Naive thymus-derived CD4-positive, alpha-beta T cell (primary cell): ENCODE results near the gene BLOC1S6. TPM values are rescaled to one million over a fixed set of nuclear protein-coding genes. Genes with fewer than 3 reads are reported as not detected.
"Not testable (repeated sequence)": the region's sequence is repeated elsewhere in the genome, so short reads cannot be mapped to it uniquely, and the experiment has no call there.

ENCODE experiments used
- ATAC-seq: fragments of 150-1000 bp; cut with Tn5 transposase; 2 replicates; pipeline ENCODE4 v1.10.0; 2021; ENCODE audit warnings: mild to moderate bottlenecking, moderate library complexity
- CTCF ChIA-PET: fragments of 350-600 bp; sonication (Branson Sonifier 250); formaldehyde crosslinking; loops from one replicate; lab custom pipeline; 2021; ENCODE audit warnings: antibody characterized with exemption; lab: Charles Lee
- POLR2A ChIA-PET: fragments of 350-600 bp; sonication (Branson Sonifier 250); formaldehyde crosslinking; loops from one replicate; lab custom pipeline; 2021; ENCODE audit warnings: antibody characterized with exemption, inconsistent platforms; lab: Charles Lee
- DNase-seq, 9 donors: peaks; one replicate each; pipeline versions ENCODE4 v3.0.0 to v3.0.0-alpha.2; 2020 to 2022; ENCODE audit warnings: mixed read lengths in 1 of 9
- H3K27ac ChIP-seq: one replicate; pipeline ENCODE4 v1.7.0; 2013; ENCODE audit warnings: mild to moderate bottlenecking, low read depth, low read length, moderate library complexity
- H3K27me3 ChIP-seq, 2 donors: one replicate each; pipeline ENCODE4 v1.7.0; 2013; ENCODE audit warnings: low read length in 2 of 2, mild to moderate bottlenecking in 2 of 2, moderate library complexity in 2 of 2; ENCODE audit not compliant: control insufficient read depth in 2 of 2, insufficient read depth in 2 of 2
- H3K36me3 ChIP-seq, 3 experiments: 1 replicate in 2 of 3; 2 replicates in 1 of 3; pipeline ENCODE4 v1.7.0; 2013; ENCODE audit warnings: low read length in 3 of 3, mild to moderate bottlenecking in 3 of 3, moderate library complexity in 1 of 3; ENCODE audit not compliant: insufficient read depth in 3 of 3, control insufficient read depth in 2 of 3
- H3K4me1 ChIP-seq, 2 donors: one replicate each; pipeline ENCODE4 v1.7.0; 2013; ENCODE audit warnings: low read length in 2 of 2, mild to moderate bottlenecking in 2 of 2, moderate library complexity in 1 of 2; ENCODE audit not compliant: control insufficient read depth in 2 of 2, insufficient read depth in 2 of 2
- H3K4me3 ChIP-seq: 2 replicates; pipeline ENCODE4 v1.7.0; 2013; ENCODE audit warnings: mild to moderate bottlenecking, low read length
- H3K9me3 ChIP-seq, 3 experiments: 1 replicate in 2 of 3; 2 replicates in 1 of 3; pipeline ENCODE4 v1.7.0; 2013; ENCODE audit warnings: low read length in 3 of 3; ENCODE audit not compliant: control insufficient read depth in 2 of 3
- H3K27ac Mint-ChIP-seq, 9 donors: one replicate each; pipeline ENCODE4 v1.8.0; 2020 to 2022; ENCODE audit warnings: mixed read lengths in 9 of 9, mild to moderate bottlenecking in 8 of 9, moderate library complexity in 5 of 9, inconsistent platforms in 2 of 9
- H3K27me3 Mint-ChIP-seq, 5 donors: one replicate each; pipeline ENCODE4 v1.8.0; 2021 to 2022; ENCODE audit warnings: mixed read lengths in 5 of 5, mild to moderate bottlenecking in 1 of 5
- H3K36me3 Mint-ChIP-seq, 5 donors: one replicate each; pipeline ENCODE4 v1.8.0; 2020 to 2022; ENCODE audit warnings: mixed read lengths in 5 of 5, mild to moderate bottlenecking in 3 of 5, inconsistent platforms in 1 of 5
- H3K4me1 Mint-ChIP-seq, 7 donors: one replicate each; pipeline ENCODE4 v1.8.0; 2020 to 2022; ENCODE audit warnings: mixed read lengths in 7 of 7, mild to moderate bottlenecking in 3 of 7, inconsistent platforms in 1 of 7
- H3K4me3 Mint-ChIP-seq, 10 donors: one replicate each; pipeline ENCODE4 v1.8.0; 2020 to 2022; ENCODE audit warnings: mild to moderate bottlenecking in 10 of 10, mixed read lengths in 10 of 10, moderate library complexity in 6 of 10, inconsistent platforms in 2 of 10
- H3K9me3 Mint-ChIP-seq, 11 donors: one replicate each; pipeline ENCODE4 v1.8.0; 2020 to 2022; ENCODE audit warnings: mixed read lengths in 11 of 11, mild to moderate bottlenecking in 4 of 11, inconsistent platforms in 1 of 11, moderate library complexity in 1 of 11
- intact Hi-C, 2 donors: fragments of 100-400 bp; cut with micrococcal nuclease; formaldehyde crosslinking; loops; one replicate each; pipeline ENCODE4 v1.15.1; 2023
- polyA plus RNA-seq, 2 donors: library from polyadenylated mRNA; unstranded; fragments of 300-500 nt; fragmentation: Illumina TruSeq; gene quantifications; one replicate each; pipeline ENCODE4 v1.2.3, GENCODE V29; 2021
- total RNA-seq, 6 experiments: library from RNA in 5 of 6; stranded (reverse) in 5 of 6; gene quantifications; 1 replicate in 5 of 6; 2 replicates in 1 of 6; pipeline ENCODE4 v1.2.3 and lab custom pipeline; 2021 to 2026

BLOC1S6 gene
- total and polyA plus RNA-seq, 7 experiments from 2014 or later, result 34.4 to 63.9 (median 50.9) TPM

DNA sequence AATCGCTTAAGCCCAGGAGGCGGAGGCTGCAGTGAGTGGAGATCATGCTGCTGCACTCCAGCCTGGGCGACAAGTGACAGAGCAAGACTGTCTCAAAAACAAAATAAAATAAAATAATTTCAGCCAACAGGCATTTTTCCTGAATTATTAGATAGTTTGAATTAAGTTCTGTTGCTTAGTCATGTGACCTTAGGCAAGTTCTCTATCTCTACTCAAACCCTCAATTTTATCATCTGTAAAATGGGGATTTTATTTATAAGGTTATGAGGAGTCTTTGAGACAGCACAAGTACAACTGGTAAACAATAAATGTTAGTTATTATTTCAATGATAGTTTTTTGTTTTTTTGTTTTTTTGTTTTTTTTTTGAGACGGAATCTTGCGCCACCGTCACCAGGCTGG, 60.6 kb downstream of the BLOC1S6 start:
- H3K4me3 Mint-ChIP-seq, result no peak overlapping the region
- peaks cover 0 to 3% (median 0%) of the 10 kb centered on the region in 11 donors for H3K9me3 Mint-ChIP-seq
- H3K36me3 Mint-ChIP-seq, result peaks cover 0 to 16% (median 12%) of the 10 kb centered on the region in 5 donors
- Histone ChIP-seq H3K4me3 (no peak overlapping the region), H3K9me3 (no peaks in the 10 kb centered on the region), H3K4me1 (peaks cover 8 to 10% of the 10 kb centered on the region in 2 donors), H3K27ac (no peak overlapping the region), H3K36me3 (no peaks in the 10 kb centered on the region), H3K27me3 (no peaks in the 10 kb centered on the region)
- peaks cover 41 to 64% (median 53%) of the 10 kb centered on the region in 7 donors for H3K4me1 Mint-ChIP-seq
- ChIA-PET CTCF (no interaction called here), POLR2A (no interaction called here)
- DNase-seq (no peak), ATAC-seq (no peak)
- no peaks in the 10 kb centered on the region for H3K27me3 Mint-ChIP-seq
- intact Hi-C loops, result no loop called here
- H3K27ac Mint-ChIP-seq, result no peak overlapping the region

DNA sequence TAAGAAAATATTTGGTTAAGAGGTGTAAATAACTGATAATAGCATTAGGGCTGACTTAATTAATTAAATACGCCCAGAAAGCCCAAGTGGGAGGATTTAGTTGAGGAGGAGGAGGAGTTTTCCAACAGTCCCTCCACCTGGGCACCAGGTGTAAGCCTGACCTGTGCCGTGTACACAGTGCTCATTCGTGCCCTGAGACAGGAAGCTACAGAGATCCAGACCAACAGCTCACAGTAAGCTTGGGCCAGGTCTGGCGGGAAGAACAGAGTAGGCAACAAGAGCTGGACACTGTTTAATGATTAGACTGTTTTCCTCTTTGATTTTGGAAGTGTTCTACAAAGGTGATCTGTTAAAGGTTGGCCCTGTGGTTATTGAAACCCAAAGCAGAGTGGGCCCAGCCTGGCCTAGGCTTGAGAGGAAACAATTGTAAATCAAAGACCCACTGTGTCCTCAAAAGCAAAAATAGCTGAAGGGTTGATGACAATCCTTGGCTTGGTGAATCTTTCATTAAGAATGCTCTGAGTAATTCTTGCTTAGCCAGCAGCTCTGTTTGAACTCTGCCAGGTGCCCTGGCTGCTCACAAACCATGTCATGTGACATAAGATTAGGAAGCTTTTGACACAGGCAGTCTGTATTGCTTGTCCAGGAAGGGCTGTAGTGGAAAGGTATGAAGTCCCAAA, 61.5 kb downstream of the BLOC1S6 start:
- no peaks in the 10 kb centered on the region for H3K27me3 Mint-ChIP-seq
- Histone ChIP-seq H3K27me3 (no peaks in the 10 kb centered on the region), H3K9me3 (no peaks in the 10 kb centered on the region), H3K36me3 (no peaks in the 10 kb centered on the region), H3K4me3 (no peak overlapping the region), H3K4me1 (peaks cover 8 to 10% of the 10 kb centered on the region in 2 donors), H3K27ac (no peak overlapping the region)
- CTCF ChIA-PET, result no interaction called here
- H3K36me3 Mint-ChIP-seq, result peaks cover 0 to 18% (median 11%) of the 10 kb centered on the region in 5 donors
- H3K27ac Mint-ChIP-seq, result peak overlapping the region in 4 of 9 donors; percentile 5 to 80 (median 30)
- intact Hi-C loops, result no loop called here
- peaks cover 42 to 68% (median 57%) of the 10 kb centered on the region in 7 donors for H3K4me1 Mint-ChIP-seq
- H3K4me3 Mint-ChIP-seq, result peak overlapping the region in 2 of 10 donors; percentile 3 to 19
- H3K9me3 Mint-ChIP-seq, result peaks cover 0 to 3% (median 0%) of the 10 kb centered on the region in 11 donors
- no peak for DNase-seq
- POLR2A ChIA-PET, result no interaction called here
- no peak for ATAC-seq

DNA sequence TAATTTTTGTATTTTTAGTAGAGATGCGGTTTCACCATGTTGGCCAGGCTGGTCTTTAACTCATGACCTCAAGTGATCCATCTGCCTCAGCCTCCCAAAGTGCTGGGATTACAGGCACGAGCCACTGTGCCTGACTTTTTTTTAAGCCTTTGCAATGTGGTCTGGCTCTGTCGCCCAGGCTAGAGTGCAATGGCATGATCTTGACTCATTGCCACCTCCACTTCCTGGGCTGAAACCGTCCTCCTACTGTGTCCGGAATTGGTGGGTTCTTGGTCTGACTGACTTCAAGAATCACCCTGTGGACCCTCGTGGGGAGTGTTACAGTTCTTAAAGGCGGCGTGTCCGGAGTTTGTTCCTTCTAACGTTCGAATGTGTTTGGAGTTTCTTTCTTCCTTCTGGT, 62.8 kb downstream of the BLOC1S6 start:
- H3K4me3 Mint-ChIP-seq, DNase-seq, POLR2A ChIA-PET, intact Hi-C loops, H3K9me3 ChIP-seq, H3K27ac ChIP-seq, H3K9me3 Mint-ChIP-seq, H3K4me3 ChIP-seq, H3K27ac Mint-ChIP-seq, CTCF ChIA-PET, H3K36me3 ChIP-seq, H3K27me3 ChIP-seq, H3K27me3 Mint-ChIP-seq: not testable (repeated sequence)
- Mint-ChIP-seq H3K4me1 (peaks cover 39 to 73% (median 59%) of the 10 kb centered on the region in 7 donors), H3K36me3 (peaks cover 0 to 18% (median 11%) of the 10 kb centered on the region in 5 donors)
- ATAC-seq, result peak; percentile 51
- H3K4me1 ChIP-seq, result peaks cover 8 to 10% of the 10 kb centered on the region in 2 donors

DNA sequence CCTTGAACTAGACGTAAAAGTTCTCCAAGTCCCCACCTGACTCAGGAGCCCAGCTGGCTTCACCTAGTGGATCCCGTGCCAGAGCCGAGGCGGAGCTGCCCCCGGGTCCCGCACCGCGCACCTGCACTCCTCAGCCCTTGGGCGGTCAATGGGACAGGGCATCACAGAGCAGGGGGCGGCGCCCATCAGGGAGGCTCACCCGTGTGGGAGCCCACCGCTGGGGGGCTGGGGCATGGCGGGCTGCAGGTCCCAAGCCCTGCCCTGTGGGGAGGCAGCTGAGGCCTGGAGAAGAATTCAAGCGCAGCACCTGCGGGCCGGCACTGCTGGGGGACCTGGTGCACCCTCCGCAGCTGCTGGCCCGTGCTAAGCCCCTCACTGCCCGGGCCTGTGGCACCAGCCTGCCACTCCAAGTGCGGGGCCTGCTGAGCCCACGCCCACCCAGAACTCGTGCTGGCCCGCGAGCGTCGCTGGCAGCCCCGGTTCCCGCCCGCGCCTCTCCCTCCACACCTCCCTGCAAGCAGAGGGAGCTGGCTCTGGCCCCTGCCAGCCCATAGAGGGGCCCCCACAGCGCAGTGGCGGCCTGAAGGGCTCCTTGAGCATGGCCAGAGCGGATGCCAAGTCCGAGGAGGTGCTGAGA, 63.8 kb downstream of the BLOC1S6 start:
- POLR2A ChIA-PET, result no interaction called here
- peaks cover 0 to 3% (median 0%) of the 10 kb centered on the region in 11 donors for H3K9me3 Mint-ChIP-seq
- H3K36me3 Mint-ChIP-seq, result peaks cover 0 to 18% (median 7%) of the 10 kb centered on the region in 5 donors
- Histone ChIP-seq H3K36me3 (no peaks in the 10 kb centered on the region), H3K4me1 (peaks cover 5 to 10% of the 10 kb centered on the region in 2 donors), H3K27me3 (no peaks in the 10 kb centered on the region), H3K27ac (no peak overlapping the region), H3K9me3 (no peaks in the 10 kb centered on the region), H3K4me3 (no peak overlapping the region)
- H3K27ac Mint-ChIP-seq, result no peak overlapping the region
- peaks cover 33 to 66% (median 53%) of the 10 kb centered on the region in 7 donors for H3K4me1 Mint-ChIP-seq
- intact Hi-C loops, result no loop called here
- CTCF ChIA-PET, result no interaction called here
- no peak for DNase-seq
- H3K27me3 Mint-ChIP-seq, result no peaks in the 10 kb centered on the region
- H3K4me3 Mint-ChIP-seq, result no peak overlapping the region
- no peak for ATAC-seq

DNA sequence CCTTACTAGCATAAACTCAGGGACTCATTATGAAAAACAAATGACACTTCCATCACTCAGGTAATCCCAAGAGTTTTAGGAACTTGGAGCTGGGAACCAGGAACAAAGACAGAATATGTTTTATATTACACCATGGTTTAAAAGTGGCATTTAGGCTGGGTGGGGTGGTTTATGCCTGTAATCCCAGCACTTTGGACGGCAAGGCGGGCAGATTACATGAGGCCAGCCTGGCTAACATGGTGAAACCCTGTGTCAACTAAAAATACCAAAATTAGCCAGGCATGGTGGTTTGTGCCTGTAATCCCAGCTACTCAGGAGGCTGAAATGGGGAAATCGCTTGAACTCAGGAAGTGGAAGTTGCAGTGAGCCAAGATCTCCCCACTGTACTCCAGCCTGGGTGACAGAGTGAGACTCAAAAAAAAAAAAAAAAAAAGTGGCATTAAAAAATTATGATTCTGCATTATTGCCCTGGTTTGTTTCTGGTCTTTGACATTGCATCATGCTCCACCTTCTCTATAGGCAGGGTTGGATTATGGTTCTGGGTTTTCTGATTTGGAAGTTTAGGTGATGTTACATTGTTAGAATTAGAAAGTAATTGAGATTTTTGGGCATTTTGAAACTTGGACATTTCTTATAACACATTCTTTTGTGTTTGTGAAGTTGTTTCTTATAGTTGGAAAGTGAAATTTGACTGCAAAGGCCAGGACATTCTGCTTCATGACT, 66.7 kb downstream of the BLOC1S6 start:
- ChIA-PET CTCF (no interaction called here), POLR2A (no interaction called here)
- Histone ChIP-seq H3K4me3 (no peak overlapping the region), H3K27me3 (no peaks in the 10 kb centered on the region), H3K27ac (no peak overlapping the region), H3K9me3 (no peaks in the 10 kb centered on the region), H3K36me3 (peaks cover 0 to 2% (median 0%) of the 10 kb centered on the region in 3 experiments), H3K4me1 (peaks cover 0 to 3% of the 10 kb centered on the region in 2 donors)
- no peaks in the 10 kb centered on the region for H3K27me3 Mint-ChIP-seq
- no peak for DNase-seq
- peaks cover 35 to 63% (median 46%) of the 10 kb centered on the region in 7 donors for H3K4me1 Mint-ChIP-seq
- no peak overlapping the region for H3K4me3 Mint-ChIP-seq
- peaks cover 0 to 3% (median 0%) of the 10 kb centered on the region in 11 donors for H3K9me3 Mint-ChIP-seq
- peaks cover 0 to 18% (median 6%) of the 10 kb centered on the region in 5 donors for H3K36me3 Mint-ChIP-seq
- peak; percentile 60 for ATAC-seq
- H3K27ac Mint-ChIP-seq, result no peak overlapping the region
- intact Hi-C loops, result no loop called here

DNA sequence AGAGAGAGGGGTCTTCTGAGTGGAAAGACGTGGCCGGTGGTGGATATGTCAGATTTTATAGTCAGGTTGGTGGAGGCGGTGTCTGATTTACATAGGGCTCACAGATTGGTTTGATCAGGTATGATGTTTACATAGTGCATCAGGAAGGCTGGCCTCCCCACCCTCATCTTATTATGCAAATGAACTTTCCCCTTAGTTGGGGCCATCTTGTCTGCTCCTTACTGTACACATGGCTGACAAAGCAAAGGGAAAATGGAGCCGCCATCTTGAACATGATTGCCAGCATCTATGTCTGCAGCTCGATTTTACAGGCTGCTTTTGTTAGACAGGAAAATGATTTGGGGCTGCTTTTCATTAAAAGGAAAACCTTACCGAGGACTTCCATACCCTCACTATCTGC, 67.6 kb downstream of the BLOC1S6 start:
- no peaks in the 10 kb centered on the region for H3K4me1 ChIP-seq
- ChIA-PET CTCF (no interaction called here), POLR2A (no interaction called here)
- DNase-seq (no peak), ATAC-seq (no peak)
- Mint-ChIP-seq H3K27ac (peak overlapping the region in 1 of 9 donors; percentile 67), H3K4me1 (peaks cover 31 to 66% (median 48%) of the 10 kb centered on the region in 7 donors), H3K36me3 (peaks cover 3 to 24% (median 14%) of the 10 kb centered on the region in 5 donors), H3K27me3 (no peaks in the 10 kb centered on the region), H3K4me3 (no peak overlapping the region), H3K9me3 (peaks cover 0 to 3% (median 0%) of the 10 kb centered on the region in 11 donors)
- peaks cover 0 to 11% (median 0%) of the 10 kb centered on the region in 3 experiments for H3K36me3 ChIP-seq
- no peak overlapping the region for H3K4me3 ChIP-seq
- no peak overlapping the region for H3K27ac ChIP-seq
- intact Hi-C loops, result no loop called here
- H3K9me3 ChIP-seq, result no peaks in the 10 kb centered on the region
- no peaks in the 10 kb centered on the region for H3K27me3 ChIP-seq
